Skeletal muscle tissue (tissue), 4 donors: ENCODE results near the gene PIGR. TPM values are rescaled to one million over a fixed set of nuclear protein-coding genes. Genes with fewer than 3 reads are reported as not detected.

Experiments used
- H3K27ac ChIP-seq: one replicate; pipeline ENCODE4 v1.7.0; 2013; ENCODE audit warnings: mild to moderate bottlenecking, low read depth, low read length, inconsistent platforms
- H3K27me3 ChIP-seq, 3 donors: one replicate each; pipeline ENCODE4 v1.7.0; 2013; ENCODE audit warnings: low read length in 3 of 3; ENCODE audit not compliant: control insufficient read depth in 3 of 3, insufficient read depth in 3 of 3
- H3K36me3 ChIP-seq, 3 donors: one replicate each; pipeline ENCODE4 v1.7.0; 2013; ENCODE audit warnings: low read length in 3 of 3; ENCODE audit not compliant: control insufficient read depth in 3 of 3, insufficient read depth in 3 of 3
- H3K4me1 ChIP-seq, 3 donors: one replicate each; pipeline ENCODE4 v1.7.0; 2013; ENCODE audit warnings: low read length in 3 of 3, mild to moderate bottlenecking in 3 of 3; ENCODE audit not compliant: control insufficient read depth in 3 of 3, insufficient read depth in 3 of 3
- H3K4me3 ChIP-seq, 3 donors: one replicate each; pipeline ENCODE4 v1.7.0; 2013; ENCODE audit warnings: low read length in 3 of 3
- H3K9ac ChIP-seq, 3 donors: one replicate each; pipeline ENCODE4 v1.7.0; 2013; ENCODE audit warnings: low read length in 3 of 3, mild to moderate bottlenecking in 3 of 3, moderate library complexity in 2 of 3, low read depth in 1 of 3
- H3K9me3 ChIP-seq, 3 donors: one replicate each; pipeline ENCODE4 v1.7.0; 2013; ENCODE audit warnings: low read length in 3 of 3; ENCODE audit not compliant: control insufficient read depth in 3 of 3
- total RNA-seq: library from RNA; depleted of rRNA; stranded (reverse); fragments of >200 nt; gene quantifications from one replicate; pipeline ENCODE4 v1.2.3, GENCODE V29; 2014
- donor health status: Osteomylitis.

The PIGR gene
- total RNA-seq, 1 donor from 2014 or later = under 0.01 TPM

DNA sequence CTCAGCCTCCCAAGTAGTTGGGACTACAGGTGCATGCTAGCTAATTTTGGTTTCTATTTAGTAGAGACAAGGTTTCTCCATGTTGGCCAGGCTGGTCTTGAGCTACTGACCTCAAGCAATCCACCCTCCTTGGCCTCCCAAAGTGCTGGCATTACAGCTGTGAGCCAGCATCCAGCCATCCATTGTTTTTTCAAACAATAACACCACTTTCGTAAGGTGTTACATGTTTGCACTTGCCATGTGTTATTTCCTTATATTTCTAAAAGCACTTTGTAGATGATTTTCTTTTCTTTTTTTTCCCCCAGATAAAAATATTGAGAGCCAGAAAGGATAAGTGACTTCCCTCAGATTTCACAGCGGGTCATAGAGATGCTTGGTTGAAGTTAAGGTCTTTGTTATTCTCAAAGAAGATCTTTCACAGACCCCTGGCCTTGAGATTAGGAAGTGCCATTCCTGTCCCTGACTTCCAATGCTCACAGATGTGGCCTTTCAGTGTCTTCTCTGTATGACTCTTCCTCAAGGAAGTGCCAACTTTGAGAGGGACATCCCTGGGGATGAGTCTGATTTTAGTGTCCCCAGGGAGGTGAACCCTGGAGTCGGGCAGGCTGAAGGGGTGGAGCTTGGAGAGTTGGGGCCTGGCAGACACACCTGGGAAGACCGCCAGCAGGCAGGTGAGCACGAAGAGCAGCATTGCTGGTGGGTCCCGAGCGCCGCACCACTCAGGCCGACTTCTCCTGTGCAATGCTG is 6.3 kb downstream of the PIGR start:
- no peaks in the 10 kb centered on the region for H3K36me3 ChIP-seq

DNA sequence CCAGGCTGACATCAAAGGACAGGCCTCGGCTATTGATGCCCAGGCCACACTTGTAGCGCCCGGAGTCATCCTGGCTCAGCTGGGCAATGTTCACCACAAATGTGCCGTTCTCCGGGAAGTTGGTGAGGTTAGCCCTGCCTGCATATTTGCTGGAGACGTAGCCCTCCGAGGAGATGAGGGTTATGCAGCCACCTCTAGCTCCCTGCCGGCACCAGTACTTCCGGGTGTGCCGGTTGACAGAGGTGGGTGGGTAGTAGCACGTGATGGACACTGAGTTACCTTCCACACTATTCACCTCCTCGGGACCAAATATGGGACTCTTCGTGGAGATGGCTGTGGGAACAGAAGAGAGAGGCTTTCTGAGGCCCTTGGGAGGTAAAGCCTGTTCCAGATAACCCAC is 7.1 kb downstream of the PIGR start:
- no peak overlapping the region for H3K4me3 ChIP-seq
- no peak overlapping the region for H3K9ac ChIP-seq
- no peaks in the 10 kb centered on the region for H3K36me3 ChIP-seq
- no peaks in the 10 kb centered on the region for H3K9me3 ChIP-seq
- H3K27me3 ChIP-seq = peaks cover 3 to 11% (median 4%) of the 10 kb centered on the region in 3 donors
- H3K27ac ChIP-seq = no peak overlapping the region
- H3K4me1 ChIP-seq = no peaks in the 10 kb centered on the region

More for the DNA sequence above, 6.3 kb downstream of the PIGR start:
- peaks cover 5 to 11% (median 11%) of the 10 kb centered on the region in 3 donors for H3K27me3 ChIP-seq
- H3K9ac ChIP-seq = no peak overlapping the region
- no peaks in the 10 kb centered on the region for H3K4me1 ChIP-seq
- no peak overlapping the region for H3K4me3 ChIP-seq
- no peaks in the 10 kb centered on the region for H3K9me3 ChIP-seq
- no peak overlapping the region for H3K27ac ChIP-seq

DNA sequence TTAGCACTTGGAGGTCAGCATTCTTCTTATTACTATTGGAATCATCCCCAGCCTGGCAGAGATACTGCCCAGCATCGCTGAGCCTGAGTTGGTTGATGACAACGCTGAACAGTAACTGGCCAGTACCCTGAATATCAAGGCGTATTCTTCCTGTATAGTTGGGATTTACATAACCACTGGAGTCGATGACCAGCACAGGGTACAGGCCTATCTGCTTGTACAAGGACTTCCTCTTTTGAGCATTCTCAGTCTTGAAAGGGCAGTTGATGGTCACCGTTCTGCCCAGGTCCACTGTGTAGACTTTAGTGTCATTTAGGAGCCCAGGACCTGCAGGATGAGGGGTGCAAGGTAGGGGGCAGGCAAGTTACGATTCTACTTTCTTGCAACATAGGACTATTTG is 8.8 kb downstream of the PIGR start:
- H3K27me3 ChIP-seq = peaks cover under 1 to 4% (median under 1%) of the 10 kb centered on the region in 3 donors
- no peak overlapping the region for H3K9ac ChIP-seq
- H3K9me3 ChIP-seq = no peaks in the 10 kb centered on the region
- H3K27ac ChIP-seq = no peak overlapping the region
- H3K4me1 ChIP-seq = no peaks in the 10 kb centered on the region
- no peaks in the 10 kb centered on the region for H3K36me3 ChIP-seq
- H3K4me3 ChIP-seq = no peak overlapping the region

DNA sequence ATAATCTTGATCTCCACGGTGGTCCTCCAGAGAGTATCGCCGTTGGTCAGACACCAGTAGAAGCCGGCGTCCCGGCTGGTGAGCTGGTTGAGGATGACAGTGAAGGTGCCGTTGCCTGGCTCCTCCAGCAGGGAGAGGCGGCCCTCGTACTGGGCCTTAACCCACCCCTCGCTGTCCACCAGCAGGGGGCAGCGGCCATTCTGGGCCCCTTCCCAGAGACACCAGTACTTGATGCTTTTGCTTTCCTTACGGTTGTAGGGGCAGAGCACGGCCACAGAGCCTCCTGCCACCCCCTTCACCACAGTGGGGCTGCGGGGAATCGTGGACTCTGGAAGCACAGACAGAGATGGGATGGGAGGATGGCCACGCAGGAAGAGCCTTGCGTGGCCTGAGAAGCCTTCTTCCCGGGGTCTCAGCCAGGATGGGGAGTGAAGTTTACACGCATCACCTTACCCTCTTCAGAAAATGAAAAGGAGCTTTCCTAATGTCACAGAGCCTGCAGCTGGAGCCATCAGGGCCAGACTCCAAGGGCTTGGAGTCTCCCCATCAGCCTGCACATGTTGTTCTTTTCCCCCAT is 10.7 kb downstream of the PIGR start:
- H3K9me3 ChIP-seq = no peaks in the 10 kb centered on the region
- H3K36me3 ChIP-seq = no peaks in the 10 kb centered on the region
- no peaks in the 10 kb centered on the region for H3K4me1 ChIP-seq
- no peak overlapping the region for H3K27ac ChIP-seq
- H3K27me3 ChIP-seq = peaks cover 0 to 3% (median 0%) of the 10 kb centered on the region in 3 donors
- no peak overlapping the region for H3K9ac ChIP-seq
- no peak overlapping the region for H3K4me3 ChIP-seq

DNA sequence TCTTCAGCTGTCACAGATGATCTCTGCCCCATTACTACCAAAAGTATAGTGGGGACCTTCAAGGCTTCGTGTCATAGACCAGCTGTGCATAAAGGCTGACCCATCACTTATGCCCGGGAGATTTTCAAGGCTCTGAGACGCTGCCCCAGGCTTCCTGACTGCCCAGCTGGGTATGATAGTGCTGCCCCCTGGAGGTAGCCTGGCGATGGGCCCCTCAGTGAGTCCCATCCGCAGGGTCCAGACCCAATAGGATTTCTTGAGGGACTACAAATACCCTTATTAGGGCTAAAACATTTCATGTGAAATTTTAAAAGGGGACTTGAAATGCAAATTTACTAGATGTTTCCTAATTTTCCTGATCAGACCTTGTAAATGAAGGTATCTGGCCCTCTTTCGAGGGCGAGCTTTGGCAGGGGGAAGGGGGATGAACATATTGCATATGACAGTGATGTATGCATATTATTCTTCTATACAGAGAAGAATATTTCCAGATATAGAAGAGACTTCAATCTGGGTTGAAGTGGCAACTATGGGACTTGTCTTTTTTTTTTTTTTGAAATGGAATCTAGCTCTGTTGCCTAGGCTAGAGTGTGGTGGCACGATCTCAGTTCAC is 12.8 kb downstream of the PIGR start:
- Histone ChIP-seq H3K27me3 (peaks cover 0 to 3% (median 0%) of the 10 kb centered on the region in 3 donors), H3K9ac (no peak overlapping the region), H3K27ac (no peak overlapping the region), H3K4me1 (no peaks in the 10 kb centered on the region), H3K9me3 (no peaks in the 10 kb centered on the region), H3K36me3 (no peaks in the 10 kb centered on the region), H3K4me3 (no peak overlapping the region)

DNA sequence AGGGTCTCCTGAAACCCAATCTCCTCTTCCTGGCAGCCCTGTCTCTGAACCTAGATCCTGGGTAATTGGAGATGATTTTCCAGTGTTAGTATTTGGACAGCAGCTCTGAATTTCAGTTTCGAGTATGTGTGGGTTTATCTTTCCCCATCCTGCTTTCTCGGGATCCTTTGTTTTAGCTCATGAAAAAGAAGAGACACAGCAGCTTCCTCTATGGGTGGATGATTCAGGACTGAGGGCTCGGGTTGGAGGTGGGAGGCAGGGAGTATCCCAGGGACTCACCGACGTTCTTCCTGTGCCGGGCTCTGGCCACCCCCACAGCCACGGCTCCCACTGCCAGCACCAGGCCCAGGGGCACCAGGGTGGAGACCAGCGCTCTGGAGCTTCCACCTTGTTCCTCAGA is 14.1 kb downstream of the PIGR start:
- no peak overlapping the region for H3K9ac ChIP-seq
- no peak overlapping the region for H3K27ac ChIP-seq
- no peak overlapping the region for H3K4me3 ChIP-seq
- H3K27me3 ChIP-seq = peaks cover 0 to 3% (median 0%) of the 10 kb centered on the region in 3 donors
- H3K9me3 ChIP-seq = no peaks in the 10 kb centered on the region
- no peaks in the 10 kb centered on the region for H3K4me1 ChIP-seq
- no peaks in the 10 kb centered on the region for H3K36me3 ChIP-seq

DNA sequence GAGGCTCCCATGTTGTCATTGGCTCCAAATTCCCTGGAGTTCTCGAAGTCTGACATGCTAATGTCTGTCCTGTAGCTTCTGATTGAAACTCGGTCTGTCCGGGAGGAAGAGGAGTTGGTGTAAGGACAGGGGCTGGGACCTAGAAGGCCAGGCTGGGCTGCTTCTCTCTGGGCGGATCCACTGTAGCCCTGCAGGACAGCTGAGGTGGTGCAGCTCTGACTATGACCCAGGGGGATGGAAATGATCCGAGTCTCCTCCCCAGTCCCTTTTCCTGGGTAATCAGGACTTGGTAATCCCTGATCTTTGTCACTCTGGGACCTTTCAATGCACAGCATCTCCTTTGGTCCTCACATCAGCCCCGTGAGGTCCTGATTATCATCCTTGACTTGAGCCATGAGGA is 14.6 kb downstream of the PIGR start:
- Histone ChIP-seq H3K36me3 (no peaks in the 10 kb centered on the region), H3K27me3 (peaks cover 0 to 3% (median 0%) of the 10 kb centered on the region in 3 donors), H3K9ac (no peak overlapping the region), H3K9me3 (no peaks in the 10 kb centered on the region), H3K4me3 (no peak overlapping the region), H3K27ac (no peak overlapping the region), H3K4me1 (no peaks in the 10 kb centered on the region)

DNA sequence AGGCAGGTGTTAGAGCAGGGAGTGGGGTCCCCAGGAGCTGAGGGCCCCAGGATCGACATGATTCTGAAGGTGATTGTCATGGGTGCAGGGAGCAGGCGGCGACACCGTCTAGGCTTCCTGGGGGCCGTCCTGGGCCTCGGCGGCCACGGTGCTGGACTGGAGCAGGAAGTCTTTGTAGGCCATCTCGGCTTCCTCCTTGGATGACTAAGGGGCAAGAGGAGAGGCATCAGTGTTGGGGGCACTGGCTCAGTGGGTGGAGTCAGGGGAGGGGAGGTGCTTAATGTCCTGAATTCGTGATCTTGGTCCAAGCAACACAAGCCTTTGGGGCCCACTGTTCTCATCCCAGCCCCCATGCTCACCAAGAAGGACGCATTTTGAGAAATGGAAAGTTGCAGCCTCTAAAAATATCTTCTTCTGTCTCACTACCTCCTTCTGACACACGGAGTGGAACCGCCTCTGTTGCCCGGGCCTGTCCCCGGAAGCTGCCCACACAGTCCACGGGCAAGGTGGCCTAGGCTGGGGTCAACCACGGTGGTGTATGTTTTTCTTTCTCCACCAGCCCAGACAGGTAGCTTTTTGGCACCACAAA is 16.0 kb downstream of the PIGR start:
- no peaks in the 10 kb centered on the region for H3K4me1 ChIP-seq
- no peak overlapping the region for H3K9ac ChIP-seq
- H3K4me3 ChIP-seq = no peak overlapping the region
- H3K27me3 ChIP-seq = peaks cover 0 to 3% (median 0%) of the 10 kb centered on the region in 3 donors
- H3K36me3 ChIP-seq = no peaks in the 10 kb centered on the region
- H3K9me3 ChIP-seq = no peaks in the 10 kb centered on the region
- H3K27ac ChIP-seq = no peak overlapping the region

DNA sequence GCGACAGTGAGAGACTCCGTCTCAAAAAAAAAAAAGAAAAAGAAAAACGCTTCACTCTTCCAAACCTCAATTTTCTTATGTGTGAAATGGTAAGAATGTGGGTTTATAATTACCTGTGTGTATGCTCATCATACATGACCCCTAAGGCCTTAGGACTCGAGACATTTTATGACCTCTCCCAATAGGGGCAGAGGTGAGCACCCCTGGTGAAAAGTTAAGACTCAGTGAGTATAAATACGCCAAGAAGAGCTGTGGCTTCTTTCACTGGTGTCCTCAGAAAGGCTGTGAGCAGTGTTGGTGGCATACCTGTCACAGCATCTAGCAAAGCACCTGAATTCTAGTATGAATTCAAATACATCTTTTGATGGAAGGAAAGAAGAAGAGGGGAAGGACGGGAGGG is 16.7 kb downstream of the PIGR start:
- Histone ChIP-seq H3K9me3 (no peaks in the 10 kb centered on the region), H3K36me3 (no peaks in the 10 kb centered on the region), H3K4me1 (no peaks in the 10 kb centered on the region), H3K27ac (no peak overlapping the region), H3K9ac (no peak overlapping the region), H3K27me3 (peaks cover 0 to 3% (median 0%) of the 10 kb centered on the region in 3 donors), H3K4me3 (no peak overlapping the region)

DNA sequence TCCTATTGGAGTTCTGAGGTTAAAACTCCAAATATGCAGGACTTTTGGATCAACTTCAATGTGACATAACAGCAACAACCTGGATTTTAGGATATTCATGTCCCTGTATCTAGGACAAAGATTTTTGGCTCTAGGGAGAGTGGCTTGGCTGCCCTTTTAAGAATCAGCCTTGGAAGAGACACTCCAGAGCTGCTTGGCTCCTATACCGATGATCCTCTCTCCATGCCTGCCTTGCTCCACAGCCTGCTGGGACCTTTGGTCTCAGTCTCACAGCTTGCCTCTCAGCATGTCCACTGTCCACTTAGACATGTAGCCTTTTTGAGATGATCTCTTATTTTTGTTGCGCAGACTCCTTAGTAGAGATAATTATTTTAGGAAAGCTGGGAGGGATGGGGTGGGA is 20.0 kb downstream of the PIGR start:
- H3K27me3 ChIP-seq = peaks cover 0 to 3% (median 0%) of the 10 kb centered on the region in 3 donors
- H3K9ac ChIP-seq = no peak overlapping the region
- H3K9me3 ChIP-seq = no peaks in the 10 kb centered on the region
- no peaks in the 10 kb centered on the region for H3K36me3 ChIP-seq
- no peak overlapping the region for H3K4me3 ChIP-seq
- H3K4me1 ChIP-seq = peaks cover 0 to 16% (median 6%) of the 10 kb centered on the region in 3 donors
- no peak overlapping the region for H3K27ac ChIP-seq
